Measurements from ENCODE around the gene TSR2.

- TF ChIP-seq TOX (CRISPR knock-in tag; IDR thresholded peaks at IDR 0.05; ENCODE audit: borderline replicate concordance) (no peak), ZFP3 (CRISPR knock-in tag; IDR thresholded peaks at IDR 0.05) (no peak), CSDC2 (CRISPR knock-in tag; IDR thresholded peaks at IDR 0.05) (no peak), GLIS3 (CRISPR knock-in tag; IDR thresholded peaks at IDR 0.05) (no peak), OSR1 (CRISPR knock-in tag; IDR thresholded peaks at IDR 0.05) (no peak), ZFP30 (CRISPR knock-in tag; IDR thresholded peaks at IDR 0.05) (no peak), PPARA (CRISPR knock-in tag; IDR thresholded peaks at IDR 0.05; ENCODE audit: borderline replicate concordance) (no peak), CREB5 (CRISPR knock-in tag; IDR thresholded peaks at IDR 0.05; ENCODE audit: low read depth) (no peak), ARNTL (CRISPR knock-in tag; IDR thresholded peaks at IDR 0.05; ENCODE audit: borderline replicate concordance, low read depth) (no peak), BACH2 (CRISPR knock-in tag; IDR thresholded peaks at IDR 0.05; ENCODE audit: borderline replicate concordance) (no peak), ZNF565 (CRISPR knock-in tag; conservative IDR thresholded peaks at IDR 0.05; ENCODE audit: low read depth) (no peak), SNAI2 (CRISPR knock-in tag; IDR thresholded peaks at IDR 0.05) (no peak), ZNF8 (CRISPR knock-in tag; IDR thresholded peaks at IDR 0.05) (no peak)
- TF ChIP-seq, protein P1, sequence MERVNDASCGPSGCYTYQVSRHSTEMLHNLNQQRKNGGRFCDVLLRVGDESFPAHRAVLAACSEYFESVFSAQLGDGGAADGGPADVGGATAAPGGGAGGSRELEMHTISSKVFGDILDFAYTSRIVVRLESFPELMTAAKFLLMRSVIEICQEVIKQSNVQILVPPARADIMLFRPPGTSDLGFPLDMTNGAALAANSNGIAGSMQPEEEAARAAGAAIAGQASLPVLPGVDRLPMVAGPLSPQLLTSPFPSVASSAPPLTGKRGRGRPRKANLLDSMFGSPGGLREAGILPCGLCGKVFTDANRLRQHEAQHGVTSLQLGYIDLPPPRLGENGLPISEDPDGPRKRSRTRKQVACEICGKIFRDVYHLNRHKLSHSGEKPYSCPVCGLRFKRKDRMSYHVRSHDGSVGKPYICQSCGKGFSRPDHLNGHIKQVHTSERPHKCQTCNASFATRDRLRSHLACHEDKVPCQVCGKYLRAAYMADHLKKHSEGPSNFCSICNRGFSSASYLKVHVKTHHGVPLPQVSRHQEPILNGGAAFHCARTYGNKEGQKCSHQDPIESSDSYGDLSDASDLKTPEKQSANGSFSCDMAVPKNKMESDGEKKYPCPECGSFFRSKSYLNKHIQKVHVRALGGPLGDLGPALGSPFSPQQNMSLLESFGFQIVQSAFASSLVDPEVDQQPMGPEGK (CRISPR knock-in tag; IDR thresholded peaks at IDR 0.05; ENCODE audit: borderline replicate concordance) = no peak
Measured at GRCh38 chrX:54415534-54416350, 24.5 kb upstream of the TSR2 start.
